NCI-H128 (cell line): Measurements from ENCODE around the gene SPACDR.
A peak's percentile ranks its signal among the peaks of the same experiment; 100 is the strongest.

Experiments
- DNase-seq: peaks from one replicate; lab custom pipeline; 2025; ENCODE audit not compliant: unreplicated experiment; lab: John Stamatoyannopoulos, UW

SPACDR gene

DNA sequence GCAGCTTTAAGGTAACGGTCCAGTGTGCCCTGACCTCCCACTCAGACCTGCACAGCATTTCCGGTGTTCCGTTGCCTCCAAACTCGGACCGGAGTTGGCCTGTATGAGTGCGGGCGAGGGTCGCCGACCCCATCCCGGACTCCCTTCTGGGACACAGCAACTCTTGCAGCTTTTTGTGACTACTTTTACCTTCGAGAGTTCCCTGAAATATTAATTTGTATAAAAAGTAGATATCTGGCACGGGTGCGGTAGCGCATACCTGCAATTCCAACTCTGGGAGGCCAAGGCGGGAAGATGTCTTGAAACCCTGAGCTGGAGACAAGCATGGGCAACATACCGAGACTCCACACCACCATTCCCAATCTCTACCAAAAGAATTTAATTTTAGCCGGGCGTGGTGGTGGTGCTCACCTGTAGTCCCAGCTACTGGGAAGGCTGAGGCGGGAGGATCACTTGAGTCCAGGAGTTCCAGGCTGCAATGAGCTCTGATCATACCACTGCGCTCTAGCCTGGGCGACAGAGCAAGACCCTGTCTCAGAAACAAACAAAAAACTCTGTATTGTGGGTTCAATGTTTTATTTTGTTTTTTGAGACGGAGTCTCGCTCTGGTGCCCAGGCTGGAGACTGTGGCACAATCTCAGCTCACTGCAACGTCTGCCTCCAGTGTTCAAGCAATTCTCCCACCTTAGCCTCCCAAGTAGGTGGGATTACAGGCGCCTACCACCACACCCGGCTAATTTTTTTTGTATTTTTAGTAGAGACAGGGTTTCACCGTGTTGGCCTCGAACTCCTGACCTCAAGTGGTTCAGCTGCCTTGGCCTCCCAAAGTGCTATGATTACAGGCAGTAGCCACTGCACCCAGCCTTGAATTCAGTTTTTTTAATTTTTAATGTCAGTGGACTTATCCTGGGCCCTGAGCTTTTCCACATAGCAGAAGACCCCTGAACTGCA lies 26.6 kb downstream of the SPACDR start:
- DNase-seq = no peak

DNA sequence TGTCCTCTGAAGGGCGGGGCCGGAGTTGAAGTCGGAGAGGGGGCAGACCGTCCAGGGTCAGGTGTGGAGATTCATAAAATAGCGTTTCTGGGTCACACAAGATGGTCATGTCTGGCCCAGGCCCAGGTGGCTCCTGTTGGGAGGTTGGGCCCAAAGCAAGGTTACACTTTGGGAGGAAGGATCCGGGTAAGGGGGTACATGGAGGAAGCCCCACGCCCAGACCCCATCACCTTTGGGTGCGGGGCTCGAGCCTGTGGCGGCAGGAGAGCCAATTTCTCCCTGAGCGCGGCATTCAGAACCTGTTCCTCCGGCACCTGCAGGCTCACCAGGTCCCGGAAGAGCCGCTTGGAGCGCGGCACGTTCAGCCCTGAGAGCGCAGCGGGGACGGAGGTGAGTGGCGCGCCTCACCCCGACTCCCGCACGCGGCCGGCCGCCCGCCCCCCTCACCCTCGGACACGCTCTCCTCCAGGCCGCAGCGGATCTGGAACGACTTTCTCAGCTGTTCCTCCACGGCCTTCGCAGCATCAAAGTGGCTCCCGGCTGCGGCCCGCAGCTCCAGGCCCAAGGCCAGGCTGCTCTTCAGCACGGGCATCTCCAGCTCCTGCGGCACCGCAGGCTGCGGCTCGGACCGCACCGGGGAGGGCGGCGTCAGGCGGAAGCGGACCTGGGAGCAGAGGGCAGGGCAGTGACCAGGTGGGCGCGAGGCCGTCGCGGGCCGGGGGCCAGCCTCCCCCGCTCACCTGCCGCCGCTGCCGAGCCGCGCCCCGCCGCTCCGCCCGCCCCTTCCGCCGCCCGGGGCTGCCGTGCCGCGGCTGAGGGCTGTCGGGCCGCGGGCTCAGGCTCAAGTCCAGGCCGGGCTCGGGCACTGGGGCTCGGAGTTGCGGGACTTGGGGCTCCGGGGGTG lies 28.4 kb downstream of the SPACDR start:
- DNase-seq = no peak

DNA sequence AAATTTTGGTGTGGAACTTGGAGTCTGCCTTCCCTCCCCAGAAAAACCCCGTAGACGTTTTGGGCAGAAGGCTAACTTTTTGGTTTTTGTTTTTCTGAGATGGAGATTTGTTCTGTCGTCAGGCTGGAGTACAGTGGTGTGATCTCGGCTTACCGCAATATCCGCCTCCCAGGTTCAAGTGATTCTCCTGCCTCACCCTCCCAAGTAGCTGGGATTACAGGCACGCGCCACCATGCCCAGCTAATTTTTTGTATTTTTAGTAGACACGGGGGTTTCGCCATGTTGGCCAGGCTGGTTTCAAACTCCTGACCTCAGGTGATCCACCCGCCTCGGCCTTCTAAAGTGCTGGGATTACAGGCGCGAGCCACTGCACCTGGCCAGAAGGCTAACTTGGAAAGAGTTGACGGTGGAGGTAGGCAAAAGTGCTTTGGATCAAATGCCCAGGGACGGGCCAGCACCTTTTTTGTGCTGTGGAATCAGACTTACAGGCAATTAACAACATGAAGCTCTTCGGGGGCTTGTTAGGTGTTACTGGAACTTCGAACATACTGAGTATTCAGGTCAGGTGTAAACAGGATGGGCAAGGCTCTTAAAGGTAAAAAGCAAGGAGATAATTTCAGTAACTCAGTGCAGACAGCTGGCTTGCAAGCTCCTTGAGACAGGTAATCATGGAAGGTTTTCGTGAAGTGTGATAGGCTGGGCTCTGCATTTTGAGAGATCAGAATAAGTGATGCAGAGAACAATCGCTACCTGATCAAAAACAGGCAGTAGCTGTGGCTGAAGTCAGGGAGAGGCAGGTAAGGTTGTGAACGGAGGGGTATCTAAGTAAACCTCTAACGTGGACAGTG lies 29.5 kb downstream of the SPACDR start:
- no peak for DNase-seq

DNA sequence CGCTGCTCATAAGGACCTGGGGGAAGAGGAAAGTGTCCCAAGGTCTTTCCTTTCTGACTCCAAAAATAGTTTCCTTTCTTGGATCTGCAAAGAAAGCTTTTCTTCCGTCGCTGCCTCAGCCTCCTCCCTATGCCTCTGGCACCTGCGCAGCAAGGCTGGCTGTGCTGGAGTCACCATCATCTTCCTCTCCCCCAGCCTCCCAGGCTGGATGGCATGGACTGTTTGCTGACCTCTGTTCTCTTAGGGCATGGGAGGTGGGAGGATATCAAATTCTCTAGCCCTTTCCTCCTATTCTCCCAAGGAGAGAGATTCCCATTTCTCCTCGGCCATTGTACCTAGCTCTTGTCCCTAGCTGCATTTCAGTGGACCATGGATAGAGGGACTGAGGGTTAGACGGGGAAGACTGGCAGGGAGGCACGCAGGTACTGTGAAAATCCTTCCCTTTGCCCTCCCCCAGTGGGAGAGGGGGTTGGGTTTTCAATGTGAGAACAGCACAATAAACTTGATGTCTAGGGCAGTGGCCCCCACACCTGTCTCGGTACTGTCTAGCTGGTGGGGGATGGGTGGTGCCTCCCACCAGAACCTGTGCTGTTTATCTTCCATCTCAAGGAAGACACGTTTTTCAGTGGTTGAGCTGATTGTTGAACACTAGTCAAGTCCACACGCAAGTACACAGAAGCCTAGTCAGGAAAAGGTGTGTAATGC lies 30.3 kb downstream of the SPACDR start:
- no peak for DNase-seq

DNA sequence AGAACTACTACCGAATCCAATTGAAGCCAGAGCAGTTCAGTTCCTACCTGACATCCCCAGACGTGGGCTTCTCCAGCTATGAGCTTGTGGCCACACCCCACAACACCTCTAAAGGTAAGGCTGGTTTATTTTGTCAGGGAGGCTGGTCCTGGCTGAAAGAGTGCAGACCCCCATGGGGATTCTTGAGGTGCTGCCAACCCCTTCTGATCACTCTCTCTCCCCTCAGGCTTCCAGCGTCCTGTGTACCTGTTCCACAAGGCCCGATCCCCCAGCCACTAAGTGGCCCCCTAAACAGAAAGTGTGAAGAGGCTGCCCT lies 30.8 kb downstream of the SPACDR start:
- DNase-seq = no peak

DNA sequence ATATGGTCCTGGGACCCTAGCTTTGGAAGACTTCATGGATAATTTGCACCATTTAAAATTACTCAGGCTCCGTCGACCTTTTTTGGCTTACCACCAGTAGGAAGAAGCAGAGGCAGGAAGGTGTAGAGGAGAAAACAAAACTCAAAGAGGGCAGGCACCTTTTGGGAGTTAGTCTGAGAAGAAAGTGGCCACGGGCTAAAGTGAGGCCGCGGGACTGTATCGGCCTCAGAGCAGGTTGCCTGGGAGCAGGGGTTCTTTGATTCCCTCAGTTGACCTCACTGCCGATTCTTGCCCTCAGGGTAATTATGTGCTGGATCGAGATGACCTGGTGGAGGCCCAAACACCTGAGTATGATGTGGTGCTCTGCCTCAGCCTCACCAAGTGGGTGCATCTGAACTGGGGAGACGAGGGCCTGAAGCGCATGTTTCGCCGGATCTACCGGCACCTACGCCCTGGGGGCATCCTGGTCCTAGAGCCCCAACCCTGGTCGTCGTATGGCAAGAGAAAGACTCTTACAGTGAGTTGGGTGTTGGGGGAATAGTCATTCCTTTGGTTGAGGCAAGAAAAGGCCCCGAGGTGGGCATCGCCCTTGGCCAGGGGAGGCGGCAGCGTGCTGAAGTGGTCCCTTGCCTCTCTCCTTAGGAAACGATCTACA lies 31.3 kb downstream of the SPACDR start:
- DNase-seq = no peak

DNA sequence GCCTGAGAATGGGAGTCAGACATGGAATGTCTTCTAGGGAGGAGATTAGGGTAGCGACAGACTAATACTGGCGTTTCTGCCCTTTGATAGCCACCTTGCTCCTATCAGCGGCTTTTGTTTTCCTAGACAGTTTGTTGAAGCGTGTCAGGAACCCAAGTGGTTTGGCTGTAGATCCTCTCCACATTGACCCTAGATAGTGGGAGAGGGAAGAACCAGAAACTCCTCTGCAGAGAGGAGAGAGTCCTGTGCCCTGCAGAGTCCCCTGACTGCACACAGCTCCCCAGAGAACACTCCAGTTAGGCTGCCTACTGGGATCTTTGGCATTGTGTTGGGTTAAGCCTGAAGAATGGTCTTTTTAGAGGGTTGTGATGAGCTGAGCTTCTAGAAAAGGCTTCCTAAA lies 32.0 kb downstream of the SPACDR start:
- no peak for DNase-seq

DNA sequence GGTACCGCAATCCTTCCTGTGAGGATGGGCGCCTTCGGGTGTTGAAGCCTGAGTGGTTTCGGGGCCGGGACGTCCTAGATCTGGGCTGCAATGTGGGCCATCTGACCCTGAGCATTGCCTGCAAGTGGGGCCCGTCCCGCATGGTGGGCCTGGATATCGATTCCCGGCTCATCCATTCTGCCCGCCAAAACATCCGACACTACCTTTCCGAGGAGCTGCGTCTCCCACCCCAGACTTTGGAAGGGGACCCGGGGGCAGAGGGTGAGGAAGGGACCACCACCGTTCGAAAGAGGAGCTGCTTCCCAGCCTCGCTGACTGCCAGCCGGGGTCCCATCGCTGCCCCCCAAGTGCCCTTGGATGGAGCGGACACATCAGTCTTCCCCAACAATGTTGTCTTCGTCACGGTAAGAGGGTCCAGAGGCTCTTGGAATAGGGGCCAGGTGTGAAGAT lies 32.7 kb downstream of the SPACDR start:
- no peak for DNase-seq

DNA sequence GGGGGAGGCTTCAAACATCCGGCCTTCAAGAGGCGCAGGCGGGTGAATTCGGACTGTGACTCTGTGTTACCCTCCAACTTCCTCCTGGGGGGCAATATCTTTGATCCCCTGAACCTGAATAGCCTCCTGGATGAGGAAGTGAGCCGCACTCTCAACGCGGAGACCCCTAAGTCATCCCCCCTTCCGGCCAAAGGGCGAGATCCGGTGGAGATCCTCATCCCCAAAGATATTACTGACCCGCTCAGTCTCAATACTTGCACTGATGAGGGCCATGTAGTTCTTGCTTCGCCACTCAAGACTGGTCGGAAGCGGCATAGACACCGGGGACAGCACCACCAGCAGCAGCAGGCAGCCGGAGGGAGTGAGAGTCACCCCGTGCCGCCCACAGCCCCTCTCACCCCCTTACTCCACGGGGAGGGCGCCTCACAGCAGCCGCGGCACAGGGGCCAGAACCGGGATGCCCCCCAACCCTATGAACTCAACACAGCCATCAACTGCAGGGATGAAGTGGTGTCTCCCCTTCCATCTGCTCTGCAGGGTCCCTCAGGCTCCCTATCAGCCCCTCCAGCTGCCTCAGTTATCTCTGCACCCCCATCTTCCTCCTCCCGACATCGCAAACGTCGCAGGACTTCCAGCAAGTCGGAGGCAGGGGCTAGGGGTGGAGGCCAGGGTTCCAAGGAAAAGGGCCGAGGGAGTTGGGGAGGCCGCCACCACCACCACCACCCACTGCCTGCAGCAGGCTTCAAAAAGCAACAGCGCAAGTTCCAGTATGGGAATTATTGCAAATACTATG lies 33.4 kb downstream of the SPACDR start:
- no peak for DNase-seq

DNA sequence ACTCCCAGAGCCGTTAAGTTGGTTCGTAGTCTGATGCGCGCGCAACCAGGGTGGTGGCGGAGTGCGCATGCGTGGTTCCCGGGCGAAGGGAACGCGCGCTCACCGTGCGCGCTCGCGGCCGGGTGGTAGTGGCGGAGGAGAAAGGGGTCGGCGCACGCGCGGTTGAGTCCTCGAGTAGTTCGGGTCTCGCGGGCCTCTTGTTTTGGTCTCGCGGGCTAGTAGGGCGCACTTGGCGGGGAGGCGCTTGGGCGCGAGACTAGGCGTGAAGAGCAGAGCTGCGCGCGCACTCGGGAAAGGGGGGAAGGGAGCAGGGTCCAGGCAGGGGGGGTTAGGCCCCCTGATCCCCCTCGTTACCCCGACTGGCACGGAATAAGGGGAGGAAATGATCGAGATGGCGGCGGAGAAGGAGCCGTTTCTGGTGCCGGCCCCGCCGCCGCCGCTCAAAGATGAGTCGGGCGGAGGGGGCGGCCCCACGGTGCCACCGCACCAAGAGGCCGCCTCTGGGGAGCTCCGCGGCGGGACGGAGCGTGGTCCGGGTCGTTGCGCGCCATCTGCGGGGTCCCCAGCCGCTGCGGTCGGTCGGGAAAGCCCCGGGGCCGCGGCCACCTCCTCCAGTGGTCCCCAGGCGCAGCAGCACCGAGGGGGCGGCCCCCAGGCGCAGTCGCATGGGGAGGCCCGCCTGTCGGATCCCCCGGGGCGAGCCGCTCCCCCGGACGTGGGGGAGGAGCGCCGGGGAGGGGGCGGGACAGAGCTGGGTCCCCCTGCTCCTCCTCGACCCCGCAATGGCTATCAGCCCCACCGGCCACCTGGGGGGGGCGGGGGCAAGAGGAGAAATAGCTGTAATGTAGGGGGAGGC lies 34.2 kb downstream of the SPACDR start, which contains the start of gene MEPCE:
MEPCE (plus strand) TSS at position 195 of the 856 bp plus-strand sequence; CDS start at position 383, 188 bp downstream.
- DNase-seq = peak; percentile 90

DNA sequence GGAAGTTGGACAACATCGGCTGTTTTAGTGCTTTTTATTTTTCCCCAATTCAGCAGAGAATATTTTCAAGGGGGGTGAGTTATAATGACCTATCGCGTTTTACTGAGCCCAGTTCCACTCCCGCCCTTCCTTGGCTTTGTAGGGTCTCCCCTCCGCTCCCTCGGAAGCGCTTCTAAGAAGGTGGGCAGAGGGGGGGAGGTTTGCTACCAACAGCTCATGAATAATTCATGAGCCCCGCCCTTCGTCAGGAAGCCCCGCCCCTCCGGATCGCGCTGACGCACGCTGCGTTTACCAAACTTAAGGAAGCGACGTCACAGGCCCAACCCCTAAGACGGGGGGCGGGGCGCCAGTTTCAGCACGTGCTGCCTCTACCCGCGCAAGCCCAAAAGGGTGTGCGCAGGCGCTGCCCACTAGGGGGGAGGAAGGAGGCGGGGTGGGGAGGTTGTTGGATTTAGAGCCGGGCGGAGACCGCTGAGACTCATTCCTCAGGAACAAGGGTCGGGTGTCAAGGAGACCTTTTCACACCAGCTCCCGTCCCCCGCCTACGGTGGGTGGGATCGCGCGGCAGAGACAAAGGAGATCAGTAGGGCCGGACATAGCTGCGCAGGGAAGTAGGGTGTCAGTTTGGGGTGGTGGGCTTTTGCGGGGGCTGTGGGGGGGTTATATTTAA lies 35.0 kb downstream of the SPACDR start:
- peak; percentile 96 for DNase-seq

DNA sequence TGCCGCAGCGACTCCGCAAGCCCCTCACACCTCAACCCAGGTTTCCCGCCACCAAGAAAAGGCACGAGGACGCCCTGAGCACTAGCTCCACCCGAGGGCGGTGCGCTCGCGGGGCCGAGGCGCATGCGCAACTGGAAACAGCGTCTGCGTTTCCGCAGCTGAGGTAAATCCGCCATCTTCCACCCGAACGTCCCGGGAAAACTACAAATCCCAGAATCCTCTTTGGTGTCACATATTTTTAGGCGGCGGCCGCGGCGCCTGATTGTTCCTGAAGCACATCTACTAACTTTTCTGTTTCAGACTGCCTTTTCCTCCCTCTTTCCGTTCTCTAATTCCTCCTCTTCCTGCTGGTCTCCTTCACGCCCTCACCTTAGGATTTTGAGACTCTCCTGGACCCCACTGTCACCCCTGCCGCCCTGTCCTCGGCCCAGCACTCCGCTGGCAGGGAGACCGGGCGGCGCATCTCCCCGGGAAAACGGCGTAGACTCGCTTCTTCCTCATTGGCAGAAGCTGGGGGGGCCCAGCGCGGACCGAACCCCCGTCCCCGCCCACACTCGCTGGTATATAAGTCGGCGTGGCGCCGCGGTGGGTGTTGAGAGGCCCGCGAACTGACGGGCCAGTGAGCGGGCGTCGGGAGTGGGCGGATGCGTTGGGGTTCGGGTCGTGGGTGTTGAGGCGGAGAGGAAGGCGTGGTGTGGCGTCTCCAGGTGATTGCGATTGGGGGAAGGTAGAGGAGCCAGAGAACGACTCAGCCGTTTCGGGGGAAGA lies 35.7 kb downstream of the SPACDR start, which contains the start of gene ZCWPW1:
ZCWPW1 (minus strand) TSS at position 505 of the 768 bp plus-strand sequence. CDS start 8,054 bp downstream, outside the sequence.
- peak; percentile 84 for DNase-seq

DNA sequence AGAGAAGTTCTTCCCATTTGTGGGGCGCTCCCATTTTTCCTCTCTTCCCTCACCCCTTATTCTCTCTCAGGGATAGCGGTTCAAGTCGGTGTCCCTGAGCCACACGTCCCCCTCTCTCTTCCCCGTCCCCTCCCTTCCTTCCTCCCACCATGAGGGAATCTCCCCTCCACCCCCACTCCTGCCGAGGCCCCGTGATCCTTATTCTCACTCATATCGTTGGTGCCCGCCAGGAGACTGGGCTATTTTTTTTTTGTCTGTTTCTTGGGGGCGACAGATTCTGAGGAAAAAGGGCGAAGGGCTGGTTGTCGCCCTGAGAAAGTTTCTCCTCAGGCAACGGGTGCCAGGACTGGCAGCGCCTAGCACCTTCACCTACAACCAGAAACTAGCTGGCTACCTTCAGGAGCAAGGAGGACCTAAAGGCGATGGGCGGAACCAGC lies 36.3 kb downstream of the SPACDR start:
- no peak for DNase-seq

DNA sequence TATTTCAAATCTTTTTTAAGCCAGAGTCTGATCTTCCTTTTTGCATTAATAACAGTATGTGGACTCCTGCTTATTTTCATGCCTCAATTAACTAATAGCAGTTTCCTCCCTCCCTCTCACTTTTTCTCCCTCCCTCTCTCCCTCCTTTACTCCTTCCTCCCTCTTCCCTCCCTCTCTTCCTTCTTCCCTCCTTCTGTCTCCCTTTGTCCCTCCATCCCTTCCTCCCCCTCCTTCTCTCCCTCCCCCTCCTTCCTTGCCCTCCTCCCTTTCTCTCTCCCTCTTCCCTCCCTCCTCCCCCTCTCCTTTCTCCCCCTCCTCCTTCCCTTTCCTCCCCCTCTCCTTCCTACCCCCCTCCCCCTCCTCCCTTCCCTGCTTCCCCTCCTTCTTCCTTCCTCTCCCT lies 37.5 kb downstream of the SPACDR start:
- DNase-seq = no peak

DNA sequence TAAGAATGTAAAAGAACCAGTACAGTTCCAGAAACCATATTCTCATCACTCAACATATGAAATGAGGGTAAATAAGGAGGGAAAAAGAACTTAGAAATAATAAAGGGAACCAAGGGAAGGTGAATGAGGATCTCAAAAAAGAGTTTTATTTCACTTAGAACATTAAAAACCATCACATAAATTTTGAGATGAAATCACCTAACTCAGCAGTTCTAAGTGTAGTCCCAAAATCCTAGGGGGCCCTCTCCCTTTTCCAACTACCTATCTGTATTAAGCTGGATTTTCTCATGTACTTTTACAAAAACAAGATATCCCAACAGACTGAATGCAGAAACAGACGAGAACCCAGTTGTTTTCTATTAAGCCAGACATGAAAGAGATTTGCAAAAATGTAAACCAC lies 38.7 kb downstream of the SPACDR start:
- no peak for DNase-seq

DNA sequence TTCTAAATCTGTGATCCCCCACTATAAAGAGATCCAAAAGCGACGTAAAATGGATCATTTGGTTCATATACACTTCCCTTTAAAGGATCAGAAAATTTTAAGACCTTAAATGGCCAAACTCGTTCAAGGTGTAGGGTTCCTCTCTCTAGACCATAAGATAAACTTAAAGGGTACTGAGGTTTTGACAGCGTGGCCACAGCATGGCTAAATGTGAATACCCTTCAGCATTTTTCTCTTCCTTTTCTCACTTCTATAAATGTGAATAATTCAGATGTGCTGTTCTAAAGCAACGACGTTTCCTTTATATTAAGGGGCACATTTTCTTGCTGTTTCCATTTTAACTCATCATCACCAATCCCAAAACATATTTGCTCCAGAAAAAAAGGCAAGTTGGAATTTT lies 40.7 kb downstream of the SPACDR start:
- no peak for DNase-seq
